Endodermal cell (in vitro differentiated cells): ENCODE measurements around the gene GRAP2. TPM values are rescaled to one million over a fixed set of nuclear protein-coding genes. Genes with fewer than 3 reads are reported as not detected.

Experiments used
- DNase-seq: peaks from one replicate; pipeline ENCODE4 v3.0.0-alpha.2; 2017
- H3K27ac ChIP-seq: 2 replicates; pipeline ENCODE4 v1.5.1; 2013; ENCODE audit warnings: mild to moderate bottlenecking, low read depth, low read length, moderate library complexity
- H3K27me3 ChIP-seq: 2 replicates; pipeline ENCODE4 v1.6.1; 2013; ENCODE audit warnings: mild to moderate bottlenecking, low read length, moderate library complexity; ENCODE audit not compliant: insufficient read depth, control insufficient read depth, poor library complexity, severe bottlenecking
- H3K36me3 ChIP-seq: 2 replicates; pipeline ENCODE4 v1.7.0; 2013; ENCODE audit warnings: mild to moderate bottlenecking, low read length, moderate library complexity; ENCODE audit not compliant: control insufficient read depth, insufficient read depth
- H3K4me1 ChIP-seq: one replicate; pipeline ENCODE4 v1.7.0; 2013; ENCODE audit warnings: low read length; ENCODE audit not compliant: control insufficient read depth, insufficient read depth
- H3K4me3 ChIP-seq: 2 replicates; pipeline ENCODE4 v1.5.1; 2013; ENCODE audit warnings: mild to moderate bottlenecking, low read length, moderate library complexity
- H3K9ac ChIP-seq: 2 replicates; pipeline ENCODE4 v1.6.1; 2013; ENCODE audit warnings: mild to moderate bottlenecking, low read length, moderate library complexity; ENCODE audit not compliant: poor library complexity, severe bottlenecking; ENCODE audit errors: extremely low read depth
- H3K9me3 ChIP-seq: 2 replicates; pipeline ENCODE4 v1.6.1; 2013; ENCODE audit warnings: mild to moderate bottlenecking, low read length, moderate library complexity; ENCODE audit not compliant: control insufficient read depth
- H3K27ac Mint-ChIP-seq: 2 replicates; pipeline ENCODE4 v1.8.0; 2020; ENCODE audit warnings: mixed read lengths
- H3K27me3 Mint-ChIP-seq: 2 replicates; pipeline ENCODE4 v1.8.0; 2021; ENCODE audit warnings: mild to moderate bottlenecking, mixed read lengths; ENCODE audit not compliant: insufficient read depth
- H3K36me3 Mint-ChIP-seq: 2 replicates; pipeline ENCODE4 v1.8.0; 2020; ENCODE audit warnings: low read depth, mixed read lengths
- H3K4me1 Mint-ChIP-seq: 2 replicates; pipeline ENCODE4 v1.8.0; 2020; ENCODE audit warnings: mixed read lengths
- H3K4me3 Mint-ChIP-seq: 2 replicates; pipeline ENCODE4 v1.8.0; 2020; ENCODE audit warnings: mild to moderate bottlenecking, moderate library complexity, mixed read lengths
- H3K9me3 Mint-ChIP-seq: 2 replicates; pipeline ENCODE4 v1.8.0; 2020; ENCODE audit warnings: mild to moderate bottlenecking, mixed read lengths
- CTCF ChIP-seq: fragments of 200-600 bp; sonication (generic); conservative IDR thresholded peaks from 2 replicates; pipeline ENCODE4 v1.5.0; 2021; ENCODE audit warnings: antibody characterized with exemption, mild to moderate bottlenecking
- WGBS, 2 experiments: methylation state at CpG; one replicate each; pipeline versions ENCODE4 v1.1.5 to v1.1.7; 2013; ENCODE audit warnings: missing lambda C conversion rate in 2 of 2, mixed read lengths in 1 of 2; ENCODE audit not compliant: insufficient coverage in 1 of 2, insufficient read length in 1 of 2; 5-methylcytosine and 5-hydroxymethylcytosine counted together
- total RNA-seq, 2 donors: library from RNA; stranded (reverse); fragmentation: NEBNext Ultra II Directional in 1 of 2; extraction: Animal tissue kit (Norgen Biotek cat#: 25700) in 1 of 2; gene quantifications; 2 replicates in 1 of 2; 3 replicates in 1 of 2; pipeline ENCODE4 v1.2.1, GENCODE V29; 2021

Gene GRAP2
- total RNA-seq, 2 donors from 2014 or later: 0.11 to 0.92 TPM

DNA sequence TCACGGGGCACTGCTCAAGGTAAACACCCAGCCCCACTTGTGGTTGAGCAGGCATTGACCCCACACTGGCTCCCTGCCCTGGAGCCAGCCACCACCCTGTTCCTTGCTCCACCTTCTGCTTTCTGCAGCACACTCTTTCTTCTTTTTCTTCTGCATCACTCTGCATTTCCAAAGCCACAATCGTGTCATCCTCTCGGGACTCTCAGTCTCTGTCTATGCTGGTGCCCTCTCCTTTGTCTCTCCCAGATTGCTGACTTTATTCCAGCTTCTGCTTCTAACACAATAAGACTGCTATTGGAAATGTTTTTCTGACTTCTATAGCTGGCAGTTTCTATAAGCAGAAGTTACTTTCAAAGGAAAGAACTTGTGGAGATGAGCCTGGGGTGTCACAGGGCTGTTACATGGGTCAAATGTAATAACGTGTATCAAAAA, 14.4 kb downstream of the GRAP2 start:
- no peak for TF ChIP-seq CTCF
- WGBS, 2 experiments: 60 to 72% methylated on average over 3 of the region's 4 CpGs

GRCh38 chr22:39916496-39916895, 15.6 kb downstream of the GRAP2 start:
- TF ChIP-seq CTCF: no peak
- no peak overlapping the region for H3K27ac ChIP-seq
- Mint-ChIP-seq H3K4me1 (peaks cover 6% of the 10 kb centered on the region), H3K27ac (no peak overlapping the region), H3K9me3 (no peaks in the 10 kb centered on the region), H3K36me3 (no peaks in the 10 kb centered on the region), H3K4me3 (no peak overlapping the region), H3K27me3 (peaks cover 4% of the 10 kb centered on the region)
- DNase-seq: no peak
- H3K4me3 ChIP-seq: no peak overlapping the region
- no peaks in the 10 kb centered on the region for H3K36me3 ChIP-seq
- no peaks in the 10 kb centered on the region for H3K9me3 ChIP-seq
- no peak overlapping the region for H3K9ac ChIP-seq
- H3K4me1 ChIP-seq: peaks cover 7% of the 10 kb centered on the region
- 87% methylated on average over 2 of the region's 3 CpGs; no CpG with 5 or more reads in 1 of the 2 experiments for WGBS, 2 experiments
- peaks cover 3% of the 10 kb centered on the region for H3K27me3 ChIP-seq

More for the DNA sequence above, 14.4 kb downstream of the GRAP2 start:
- no peak for DNase-seq
- Histone ChIP-seq H3K27me3 (peaks cover 3% of the 10 kb centered on the region), H3K9ac (no peak overlapping the region), H3K9me3 (no peaks in the 10 kb centered on the region), H3K4me3 (no peak overlapping the region), H3K36me3 (no peaks in the 10 kb centered on the region), H3K27ac (no peak overlapping the region), H3K4me1 (peaks cover 5% of the 10 kb centered on the region)
- Mint-ChIP-seq H3K4me3 (no peak overlapping the region), H3K4me1 (peaks cover 6% of the 10 kb centered on the region), H3K9me3 (no peaks in the 10 kb centered on the region), H3K27ac (no peak overlapping the region), H3K27me3 (peaks cover 4% of the 10 kb centered on the region), H3K36me3 (no peaks in the 10 kb centered on the region)

- Mint-ChIP-seq H3K27me3 (peaks cover 4% of the 10 kb centered on the region), H3K4me3 (no peak overlapping the region), H3K36me3 (no peaks in the 10 kb centered on the region), H3K9me3 (no peaks in the 10 kb centered on the region), H3K4me1 (peaks cover 6% of the 10 kb centered on the region), H3K27ac (no peak overlapping the region)
- no peaks in the 10 kb centered on the region for H3K9me3 ChIP-seq
- no peak overlapping the region for H3K9ac ChIP-seq
- no peaks in the 10 kb centered on the region for H3K36me3 ChIP-seq
- no peak overlapping the region for H3K27ac ChIP-seq
- 81 to 89% methylated on average over 5 of the region's 5 CpGs for WGBS, 2 experiments
- no peak for DNase-seq
- TF ChIP-seq CTCF: no peak
- peaks cover 7% of the 10 kb centered on the region for H3K4me1 ChIP-seq
- peaks cover 3% of the 10 kb centered on the region for H3K27me3 ChIP-seq
- no peak overlapping the region for H3K4me3 ChIP-seq
These were observed 16.3 kb downstream of the GRAP2 start for GRCh38 chr22:39917197-39917643.
